ENCODE data around the gene MRPS27.

GRCh38 chr5:72307968-72308852 lies 11.8 kb downstream of the MRPS27 start:
- TF ChIP-seq ZNF302 (CRISPR knock-in tag; IDR thresholded peaks at IDR 0.05) (no peak), USF2 (IDR thresholded peaks at IDR 0.05) (no peak), CTCF (IDR thresholded peaks at IDR 0.05) (peak; percentile 87), RAD21 (conservative IDR thresholded peaks at IDR 0.05 in 1 of 2, IDR thresholded peaks at IDR 0.05 in 1 of 2) (peak; percentile 61 to 90), E2F6 (IDR thresholded peaks at IDR 0.05; ENCODE audit: borderline replicate concordance, low read depth) (peak; percentile 10; the same call in 1 of the 2 replicates), EP300 (IDR thresholded peaks at IDR 0.05) (no peak), SMC3 (IDR thresholded peaks at IDR 0.05) (peak; percentile 85), HES2 (IDR thresholded peaks at IDR 0.05) (no peak), POLR2A (IDR thresholded peaks at IDR 0.05; ENCODE audit: low read length) (peak; percentile 98)
